Gastrocnemius medialis (tissue), 4 donors: ENCODE data around the gene JAKMIP1. TPM values are rescaled to one million over a fixed set of nuclear protein-coding genes. Genes with fewer than 3 reads are reported as not detected.

Experiments
- ATAC-seq, 2 donors: fragments of 150-250 bp; one replicate each; pipeline ENCODE4 v1.9.1; 2016
- DNase-seq, 2 donors: peaks; one replicate each; pipeline ENCODE4 v3.0.0-alpha.2; 2019
- H3K27ac ChIP-seq, 4 donors: fragments of 200-600 bp; sonication (generic); 1 replicate in 1 of 4; 2 replicates in 3 of 4; pipeline ENCODE4 v1.5.1; 2016 to 2018; ENCODE audit warnings: mild to moderate bottlenecking in 2 of 4, moderate library complexity in 1 of 4
- H3K27me3 ChIP-seq, 3 donors: fragments of 200-600 bp; sonication (generic) in 2 of 3; 1 replicate in 1 of 3; 2 replicates in 2 of 3; pipeline versions ENCODE4 v1.5.1 to v1.6.0; 2016 to 2019; ENCODE audit warnings: mild to moderate bottlenecking in 1 of 3, moderate library complexity in 1 of 3
- H3K36me3 ChIP-seq, 2 donors: fragments of 200-600 bp; sonication (generic) in 1 of 2; one replicate each; pipeline ENCODE4 v1.5.1; 2017 to 2018
- H3K4me1 ChIP-seq, 2 donors: fragments of 200-600 bp; sonication (generic) in 1 of 2; one replicate each; pipeline ENCODE4 v1.5.1; 2016 to 2017; ENCODE audit warnings: mild to moderate bottlenecking in 2 of 2
- H3K4me3 ChIP-seq, 4 donors: fragments of 200-600 bp; sonication (generic) in 3 of 4; 1 replicate in 1 of 4; 2 replicates in 3 of 4; pipeline ENCODE4 v1.5.1; 2016 to 2019; ENCODE audit warnings: mild to moderate bottlenecking in 2 of 4
- H3K9me3 ChIP-seq, 3 donors: fragments of 200-600 bp; sonication (generic) in 2 of 3; 1 replicate in 1 of 3; 2 replicates in 2 of 3; pipeline ENCODE4 v1.5.1; 2016 to 2019
- POLR2A ChIP-seq, 2 donors: fragments of 450-650 bp; IDR thresholded peaks; one replicate each; pipeline ENCODE4 v1.6.1; 2017; ENCODE audit warnings: antibody characterized with exemption in 2 of 2, mild to moderate bottlenecking in 2 of 2, moderate library complexity in 2 of 2
- in situ Hi-C, 4 donors: fragments of 200-750 bp; cut with MboI; loops; one replicate each; pipeline versions ENCODE4 v1.15.0 to v1.8.0; 2017; ENCODE audit warnings: low sequenced_read_pairs in 4 of 4
- intact Hi-C: fragments of 100-400 bp; cut with DNase I; formaldehyde crosslinking; loops from one replicate; pipeline ENCODE4 v1.15.1; 2023; ENCODE audit warnings: low total_unique reads
- total RNA-seq, 4 donors: library from RNA; depleted of rRNA; stranded (reverse); fragments of >200 nt; gene quantifications; one replicate each; pipeline versions ENCODE4 v1.1.0 to v1.2.3, GENCODE V29; 2016
- TF ChIP-seq, protein P1 (sequence below), 5 experiments: fragments of 450-650 bp in 3 of 5; fragments of 200-600 bp in 2 of 5; sonication (generic) in 2 of 5; IDR thresholded peaks in 4 of 5; conservative IDR thresholded peaks in 1 of 5; 1 replicate in 4 of 5; 2 replicates in 1 of 5; pipeline ENCODE4 v1.5.1; 2016 to 2019; ENCODE audit warnings: antibody characterized with exemption in 5 of 5, mild to moderate bottlenecking in 3 of 5, moderate library complexity in 3 of 5

JAKMIP1 gene
- total RNA-seq, 4 donors from 2014 or later = 0.62 TPM; not detected in 3

DNA sequence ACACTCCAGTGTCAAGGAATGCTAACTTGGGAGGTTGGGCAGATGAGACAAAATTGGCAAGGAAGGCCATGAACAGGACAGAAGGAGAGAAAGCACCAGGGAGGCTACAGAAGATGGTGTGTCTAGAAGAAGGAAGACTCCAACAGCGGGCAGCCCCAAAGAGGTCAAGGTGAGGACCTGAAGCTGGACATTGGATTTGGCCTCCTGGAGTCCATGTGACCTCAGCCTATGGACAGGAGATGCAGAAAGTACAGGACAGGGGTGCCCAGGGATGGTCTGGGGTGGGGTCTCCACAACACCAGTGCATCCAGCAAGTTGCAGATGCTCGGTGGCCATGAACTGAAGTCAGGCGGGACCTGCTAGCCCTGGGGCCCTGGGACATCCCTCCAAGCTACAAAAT is 86.2 kb downstream of the JAKMIP1 start:
- H3K27me3 ChIP-seq = peaks cover 0 to 5% (median 0%) of the 10 kb centered on the region in 3 donors
- no peak overlapping the region for H3K4me3 ChIP-seq
- H3K4me1 ChIP-seq = no peaks in the 10 kb centered on the region
- DNase-seq = no peak
- intact Hi-C loops (no loop called here), in situ Hi-C loops (no loop called here)
- no peak overlapping the region for H3K27ac ChIP-seq
- no peak for ATAC-seq
- H3K9me3 ChIP-seq = no peaks in the 10 kb centered on the region
- no peaks in the 10 kb centered on the region for H3K36me3 ChIP-seq
- TF ChIP-seq, protein P1, sequence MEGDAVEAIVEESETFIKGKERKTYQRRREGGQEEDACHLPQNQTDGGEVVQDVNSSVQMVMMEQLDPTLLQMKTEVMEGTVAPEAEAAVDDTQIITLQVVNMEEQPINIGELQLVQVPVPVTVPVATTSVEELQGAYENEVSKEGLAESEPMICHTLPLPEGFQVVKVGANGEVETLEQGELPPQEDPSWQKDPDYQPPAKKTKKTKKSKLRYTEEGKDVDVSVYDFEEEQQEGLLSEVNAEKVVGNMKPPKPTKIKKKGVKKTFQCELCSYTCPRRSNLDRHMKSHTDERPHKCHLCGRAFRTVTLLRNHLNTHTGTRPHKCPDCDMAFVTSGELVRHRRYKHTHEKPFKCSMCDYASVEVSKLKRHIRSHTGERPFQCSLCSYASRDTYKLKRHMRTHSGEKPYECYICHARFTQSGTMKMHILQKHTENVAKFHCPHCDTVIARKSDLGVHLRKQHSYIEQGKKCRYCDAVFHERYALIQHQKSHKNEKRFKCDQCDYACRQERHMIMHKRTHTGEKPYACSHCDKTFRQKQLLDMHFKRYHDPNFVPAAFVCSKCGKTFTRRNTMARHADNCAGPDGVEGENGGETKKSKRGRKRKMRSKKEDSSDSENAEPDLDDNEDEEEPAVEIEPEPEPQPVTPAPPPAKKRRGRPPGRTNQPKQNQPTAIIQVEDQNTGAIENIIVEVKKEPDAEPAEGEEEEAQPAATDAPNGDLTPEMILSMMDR (IDR thresholded peaks at IDR 0.05 in 4 of 5, conservative IDR thresholded peaks at IDR 0.05 in 1 of 5) = no peak
- TF ChIP-seq POLR2A (IDR thresholded peaks at IDR 0.05) = no peak

DNA sequence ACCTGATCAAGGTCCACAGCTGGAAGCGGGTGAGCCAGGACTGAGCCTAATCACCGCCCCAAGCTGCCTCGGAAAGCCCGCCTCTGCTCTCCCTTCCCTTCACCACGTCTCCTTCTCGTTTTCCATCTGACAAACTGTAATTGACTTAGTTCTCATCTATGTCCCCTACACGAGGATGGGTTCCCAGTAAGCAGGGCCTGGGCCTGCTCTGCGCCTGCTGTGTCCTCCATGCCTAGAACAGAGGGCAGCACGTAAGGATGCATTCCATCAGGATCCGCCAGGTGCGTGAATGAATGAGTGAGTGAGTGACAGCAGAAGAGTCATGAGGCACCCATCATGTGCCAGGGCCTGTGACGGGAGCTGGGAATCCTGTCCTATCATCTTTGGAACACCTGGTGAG is 86.7 kb downstream of the JAKMIP1 start:
- Histone ChIP-seq H3K4me3 (no peak overlapping the region), H3K9me3 (no peaks in the 10 kb centered on the region), H3K27ac (no peak overlapping the region), H3K4me1 (no peaks in the 10 kb centered on the region), H3K27me3 (peaks cover 0 to 5% (median 0%) of the 10 kb centered on the region in 3 donors), H3K36me3 (no peaks in the 10 kb centered on the region)
- TF ChIP-seq POLR2A (IDR thresholded peaks at IDR 0.05) = no peak
- TF ChIP-seq, protein P1 (IDR thresholded peaks at IDR 0.05 in 4 of 5, conservative IDR thresholded peaks at IDR 0.05 in 1 of 5) = no peak
- DNase-seq (no peak), ATAC-seq (no peak)
- intact Hi-C loops = no loop called here
- in situ Hi-C loops = no loop called here

DNA sequence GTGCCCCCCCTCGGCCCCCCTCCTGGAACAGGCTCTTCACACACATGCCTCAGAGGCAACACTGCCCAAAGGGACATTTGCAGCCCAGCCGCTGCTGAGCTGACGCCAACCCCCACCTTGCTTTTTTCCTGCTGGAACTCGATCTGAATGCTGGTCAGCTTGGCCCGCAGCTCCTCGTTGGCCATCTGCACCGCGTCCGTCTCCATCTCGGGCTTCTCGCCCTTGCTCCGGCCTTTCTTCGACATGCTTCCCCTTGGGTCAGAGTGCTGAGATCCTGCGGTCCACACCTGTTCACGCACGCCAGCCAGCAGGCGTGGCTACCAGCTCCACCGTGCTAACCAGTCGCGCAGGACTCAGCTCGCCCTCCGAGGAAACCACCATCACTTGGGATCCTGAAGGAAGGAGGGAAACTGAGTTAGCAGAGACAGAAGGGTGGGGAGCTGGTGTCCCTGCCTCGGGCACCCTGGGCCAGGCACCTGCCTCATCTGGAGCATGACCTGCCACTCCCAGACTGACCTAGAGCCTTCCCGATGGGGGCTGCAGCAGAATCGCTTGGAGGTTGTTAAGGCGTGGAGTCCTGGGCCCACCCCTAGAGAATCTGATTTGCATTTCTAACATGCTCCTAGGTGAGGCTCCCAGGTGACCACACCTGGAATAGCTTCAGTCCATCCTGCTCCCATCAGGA is 87.6 kb downstream of the JAKMIP1 start:
- Histone ChIP-seq H3K27me3 (peaks cover 0 to 5% (median 0%) of the 10 kb centered on the region in 3 donors), H3K4me3 (no peak overlapping the region), H3K4me1 (no peaks in the 10 kb centered on the region), H3K36me3 (no peaks in the 10 kb centered on the region), H3K27ac (no peak overlapping the region), H3K9me3 (no peaks in the 10 kb centered on the region)
- ATAC-seq (no peak), DNase-seq (no peak)
- intact Hi-C loops = no loop called here
- TF ChIP-seq, protein P1 (IDR thresholded peaks at IDR 0.05 in 4 of 5, conservative IDR thresholded peaks at IDR 0.05 in 1 of 5) = no peak
- TF ChIP-seq POLR2A (IDR thresholded peaks at IDR 0.05) = no peak
- in situ Hi-C loops = no loop called here

DNA sequence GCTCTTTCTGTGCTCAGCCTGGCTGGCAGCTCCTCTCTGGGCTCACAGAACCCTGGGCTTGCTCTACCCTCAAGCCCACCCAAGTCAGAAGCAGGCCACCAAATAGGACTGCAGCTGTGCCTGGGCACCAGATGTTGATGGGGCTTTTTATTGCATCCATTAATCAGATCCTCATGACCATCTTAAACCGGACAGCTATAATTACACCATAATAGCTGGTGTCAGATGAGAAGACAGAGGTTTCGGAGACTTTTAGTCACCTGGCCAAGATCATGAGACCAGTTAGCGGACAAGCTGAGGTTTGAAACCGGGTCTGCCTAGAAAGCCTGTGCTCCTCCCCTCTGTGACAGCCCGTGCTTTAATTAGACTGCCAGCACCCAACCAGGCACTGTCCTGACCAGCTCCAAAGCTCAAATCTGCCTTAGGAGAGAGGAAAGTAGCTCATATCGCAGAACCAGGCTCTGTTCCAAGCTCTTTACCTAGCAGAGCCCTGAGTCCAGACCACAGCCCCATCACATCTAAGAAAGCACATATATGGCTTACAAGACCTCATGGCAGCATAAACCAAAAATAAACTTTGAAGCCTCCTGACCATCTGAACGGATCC is 88.9 kb downstream of the JAKMIP1 start:
- in situ Hi-C loops = no loop called here
- Histone ChIP-seq H3K4me1 (no peaks in the 10 kb centered on the region), H3K9me3 (no peaks in the 10 kb centered on the region), H3K36me3 (no peaks in the 10 kb centered on the region), H3K27ac (no peak overlapping the region), H3K27me3 (peaks cover 0 to 4% (median 0%) of the 10 kb centered on the region in 3 donors), H3K4me3 (no peak overlapping the region)
- ATAC-seq (no peak), DNase-seq (no peak)
- intact Hi-C loops = no loop called here
- TF ChIP-seq, protein P1 (IDR thresholded peaks at IDR 0.05 in 4 of 5, conservative IDR thresholded peaks at IDR 0.05 in 1 of 5) = no peak
- TF ChIP-seq POLR2A (IDR thresholded peaks at IDR 0.05) = no peak
